Tibial nerve (tissue), 4 donors: ENCODE data around the gene OTOS. TPM values are rescaled to one million over a fixed set of nuclear protein-coding genes. Genes with fewer than 3 reads are reported as not detected.

Experiments used
- DNase-seq, 2 donors: peaks; one replicate each; pipeline ENCODE4 v3.0.0-alpha.2; 2019; ENCODE audit warnings: low spot score in 2 of 2
- H3K27ac ChIP-seq, 4 donors: fragments of 200-600 bp; sonication (generic) in 3 of 4; one replicate each; pipeline ENCODE4 v1.5.1; 2017 to 2019; ENCODE audit warnings: mild to moderate bottlenecking in 1 of 4
- H3K27me3 ChIP-seq, 2 donors: fragments of 200-600 bp; sonication (generic) in 1 of 2; one replicate each; pipeline versions ENCODE4 v1.5.1 to v1.6.0; 2017 to 2019
- H3K36me3 ChIP-seq, 3 donors: fragments of 200-600 bp; sonication (generic); one replicate each; pipeline ENCODE4 v1.5.1; 2018 to 2019
- H3K4me1 ChIP-seq, 4 donors: fragments of 200-600 bp; sonication (generic) in 3 of 4; one replicate each; pipeline ENCODE4 v1.5.1; 2017 to 2019
- H3K4me3 ChIP-seq, 4 donors: fragments of 200-600 bp; sonication (generic) in 3 of 4; one replicate each; pipeline ENCODE4 v1.5.1; 2017 to 2019; ENCODE audit warnings: mild to moderate bottlenecking in 1 of 4, moderate library complexity in 1 of 4
- H3K9me3 ChIP-seq, 4 donors: fragments of 200-600 bp; sonication (generic) in 3 of 4; one replicate each; pipeline ENCODE4 v1.5.1; 2017 to 2019
- EP300 ChIP-seq, 2 donors: sonication (generic); formaldehyde crosslinking; IDR thresholded peaks; one replicate each; pipeline ENCODE4 v1.6.1; 2017; ENCODE audit warnings: antibody characterized with exemption in 2 of 2, mild to moderate bottlenecking in 1 of 2
- POLR2A ChIP-seq, 2 donors: fragments of 450-650 bp; IDR thresholded peaks; one replicate each; pipeline ENCODE4 v1.6.1; 2017; ENCODE audit warnings: antibody characterized with exemption in 2 of 2, mild to moderate bottlenecking in 2 of 2, moderate library complexity in 2 of 2
- WGBS, 2 donors: methylation state at CpG; one replicate each; pipeline ENCODE4 v1.1.5; 2018; 5-methylcytosine and 5-hydroxymethylcytosine counted together
- total RNA-seq, 4 donors: library from RNA; depleted of rRNA; stranded (reverse); fragments of >200 nt; gene quantifications; one replicate each; pipeline ENCODE4 v1.1.0, GENCODE V29; 2016
- TF ChIP-seq, protein P1 (sequence below), 5 experiments: fragments of 200-600 bp in 3 of 5; fragments of 450-650 bp in 2 of 5; sonication (generic) in 3 of 5; IDR thresholded peaks; one replicate each; pipeline ENCODE4 v1.5.1; 2016 to 2019; ENCODE audit warnings: antibody characterized with exemption in 5 of 5, mild to moderate bottlenecking in 3 of 5, moderate library complexity in 2 of 5

The OTOS gene
- total RNA-seq, 4 donors from 2014 or later: not detected

DNA sequence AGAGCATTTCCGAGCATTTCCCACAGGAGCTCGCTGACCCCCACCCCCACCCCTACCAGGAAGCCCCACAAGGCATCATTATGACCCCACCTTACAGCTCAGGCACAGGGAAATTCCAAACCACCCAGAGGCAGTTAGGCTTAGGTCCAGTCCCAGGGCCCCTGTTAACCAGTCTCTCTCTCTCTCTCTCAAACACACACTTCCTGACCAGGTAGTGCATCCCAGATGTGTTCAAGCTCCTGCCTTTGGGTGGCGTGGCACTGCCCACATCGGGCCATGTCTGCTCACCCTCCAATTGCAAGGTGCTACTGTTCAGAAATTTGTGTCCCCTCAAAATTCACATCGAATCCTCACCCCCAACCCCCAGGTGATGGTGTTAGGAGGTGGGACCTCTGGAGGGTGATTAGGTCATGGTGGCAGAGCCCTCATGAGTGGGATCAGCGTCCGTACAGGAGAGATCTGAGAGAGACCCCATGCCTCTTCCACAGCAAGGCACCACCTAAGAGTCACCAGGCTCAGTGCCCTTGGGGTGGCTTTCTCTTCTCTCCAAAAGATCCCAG lies 13.2 kb downstream of the OTOS start:
- Histone ChIP-seq H3K9me3 (peaks cover 0 to 4% (median 0%) of the 10 kb centered on the region in 4 donors), H3K27me3 (no peaks in the 10 kb centered on the region), H3K36me3 (peaks cover 0 to 73% (median 18%) of the 10 kb centered on the region in 3 donors), H3K4me1 (no peaks in the 10 kb centered on the region), H3K27ac (no peak overlapping the region), H3K4me3 (no peak overlapping the region)
- WGBS, 2 donors: 86 to 99% methylated on average over 7 of the region's 7 CpGs
- DNase-seq: no peak
- no peak for TF ChIP-seq POLR2A (IDR thresholded peaks at IDR 0.05)
- no peak for TF ChIP-seq EP300 (IDR thresholded peaks at IDR 0.05)
- TF ChIP-seq, protein P1, sequence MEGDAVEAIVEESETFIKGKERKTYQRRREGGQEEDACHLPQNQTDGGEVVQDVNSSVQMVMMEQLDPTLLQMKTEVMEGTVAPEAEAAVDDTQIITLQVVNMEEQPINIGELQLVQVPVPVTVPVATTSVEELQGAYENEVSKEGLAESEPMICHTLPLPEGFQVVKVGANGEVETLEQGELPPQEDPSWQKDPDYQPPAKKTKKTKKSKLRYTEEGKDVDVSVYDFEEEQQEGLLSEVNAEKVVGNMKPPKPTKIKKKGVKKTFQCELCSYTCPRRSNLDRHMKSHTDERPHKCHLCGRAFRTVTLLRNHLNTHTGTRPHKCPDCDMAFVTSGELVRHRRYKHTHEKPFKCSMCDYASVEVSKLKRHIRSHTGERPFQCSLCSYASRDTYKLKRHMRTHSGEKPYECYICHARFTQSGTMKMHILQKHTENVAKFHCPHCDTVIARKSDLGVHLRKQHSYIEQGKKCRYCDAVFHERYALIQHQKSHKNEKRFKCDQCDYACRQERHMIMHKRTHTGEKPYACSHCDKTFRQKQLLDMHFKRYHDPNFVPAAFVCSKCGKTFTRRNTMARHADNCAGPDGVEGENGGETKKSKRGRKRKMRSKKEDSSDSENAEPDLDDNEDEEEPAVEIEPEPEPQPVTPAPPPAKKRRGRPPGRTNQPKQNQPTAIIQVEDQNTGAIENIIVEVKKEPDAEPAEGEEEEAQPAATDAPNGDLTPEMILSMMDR (IDR thresholded peaks at IDR 0.05): no peak

DNA sequence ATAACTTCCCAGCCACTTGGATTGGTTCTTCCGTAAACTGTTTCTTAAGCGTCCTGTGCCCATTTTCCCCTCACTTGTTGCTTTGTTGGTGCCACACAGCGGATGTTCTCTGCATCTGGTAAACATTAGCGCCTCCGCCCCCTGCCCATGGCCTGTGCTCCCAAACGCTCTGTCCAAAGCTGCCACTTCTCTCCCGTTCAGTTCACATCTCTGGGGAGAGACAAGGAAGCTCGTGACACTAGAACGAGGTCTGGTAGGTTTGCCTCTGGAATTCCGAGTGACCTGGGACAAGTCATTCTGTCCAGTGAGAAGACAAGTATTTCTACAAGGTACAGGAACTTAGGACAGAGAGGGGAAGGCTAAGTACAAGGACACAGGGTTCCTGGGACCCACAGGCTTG lies 13.7 kb downstream of the OTOS start:
- Histone ChIP-seq H3K36me3 (peaks cover 0 to 67% (median 12%) of the 10 kb centered on the region in 3 donors), H3K9me3 (peaks cover 0 to 4% (median 0%) of the 10 kb centered on the region in 4 donors), H3K4me3 (no peak overlapping the region), H3K27ac (no peak overlapping the region), H3K4me1 (no peaks in the 10 kb centered on the region), H3K27me3 (no peaks in the 10 kb centered on the region)
- no peak for DNase-seq
- TF ChIP-seq, protein P1 (IDR thresholded peaks at IDR 0.05): no peak
- TF ChIP-seq EP300 (IDR thresholded peaks at IDR 0.05): no peak
- no peak for TF ChIP-seq POLR2A (IDR thresholded peaks at IDR 0.05)
- WGBS, 2 donors: 89 to 90% methylated on average over 10 of the region's 10 CpGs

DNA sequence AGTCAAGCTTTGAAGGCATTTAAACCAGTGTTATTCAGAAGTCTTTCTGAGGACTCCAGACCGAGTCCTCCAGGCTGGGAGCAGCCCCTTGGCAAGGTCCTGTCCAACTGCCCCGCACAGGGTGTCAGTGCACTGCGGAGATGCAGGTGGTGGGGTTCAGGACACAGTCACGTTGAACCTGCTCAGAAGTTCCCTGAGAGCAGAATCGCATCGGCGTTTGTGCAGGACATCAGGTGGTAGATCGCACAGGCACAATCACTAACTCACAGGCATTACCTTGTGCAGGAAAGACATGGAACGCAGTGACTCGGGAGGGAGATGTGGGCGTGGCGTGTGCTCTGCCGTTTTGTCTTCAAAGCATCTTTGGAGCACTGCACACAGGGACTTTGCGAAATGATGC lies 14.7 kb downstream of the OTOS start:
- no peak for DNase-seq
- TF ChIP-seq, protein P1 (IDR thresholded peaks at IDR 0.05): no peak
- TF ChIP-seq EP300 (IDR thresholded peaks at IDR 0.05): no peak
- TF ChIP-seq POLR2A (IDR thresholded peaks at IDR 0.05): no peak
- Histone ChIP-seq H3K4me1 (no peaks in the 10 kb centered on the region), H3K4me3 (no peak overlapping the region), H3K36me3 (peaks cover 0 to 57% (median 8%) of the 10 kb centered on the region in 3 donors), H3K9me3 (peaks cover 0 to 4% (median 0%) of the 10 kb centered on the region in 4 donors), H3K27ac (no peak overlapping the region), H3K27me3 (no peaks in the 10 kb centered on the region)
- WGBS, 2 donors: 92 to 95% methylated on average over 14 of the region's 14 CpGs

DNA sequence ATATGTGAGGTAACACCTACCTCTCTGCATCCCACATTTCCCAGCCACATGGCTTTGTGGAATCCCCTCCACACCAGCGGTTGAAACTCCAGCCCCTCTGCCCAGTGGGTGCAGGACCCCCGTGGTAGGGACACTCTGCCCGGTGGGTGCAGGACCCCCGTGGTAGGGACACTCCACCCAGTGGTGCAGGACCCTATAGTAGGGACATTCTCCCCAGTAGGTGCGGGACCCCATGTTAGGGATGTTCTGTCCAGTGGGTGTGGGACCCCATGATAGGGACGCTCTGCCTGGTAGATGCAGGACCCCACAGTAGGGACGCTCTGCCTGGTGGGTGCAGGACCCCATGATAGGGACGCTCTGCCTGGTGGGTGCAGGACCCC lies 15.8 kb downstream of the OTOS start:
- WGBS, 2 donors: 94 to 98% methylated on average over 7 to 8 of the region's 8 CpGs
- H3K27ac ChIP-seq: no peak overlapping the region
- H3K27me3 ChIP-seq: no peaks in the 10 kb centered on the region
- H3K9me3 ChIP-seq: peaks cover 0 to 4% (median 0%) of the 10 kb centered on the region in 4 donors
- DNase-seq: no peak
- no peaks in the 10 kb centered on the region for H3K4me1 ChIP-seq
- TF ChIP-seq EP300 (IDR thresholded peaks at IDR 0.05): no peak
- no peak overlapping the region for H3K4me3 ChIP-seq
- H3K36me3 ChIP-seq: peaks cover 0 to 46% (median 0%) of the 10 kb centered on the region in 3 donors

DNA sequence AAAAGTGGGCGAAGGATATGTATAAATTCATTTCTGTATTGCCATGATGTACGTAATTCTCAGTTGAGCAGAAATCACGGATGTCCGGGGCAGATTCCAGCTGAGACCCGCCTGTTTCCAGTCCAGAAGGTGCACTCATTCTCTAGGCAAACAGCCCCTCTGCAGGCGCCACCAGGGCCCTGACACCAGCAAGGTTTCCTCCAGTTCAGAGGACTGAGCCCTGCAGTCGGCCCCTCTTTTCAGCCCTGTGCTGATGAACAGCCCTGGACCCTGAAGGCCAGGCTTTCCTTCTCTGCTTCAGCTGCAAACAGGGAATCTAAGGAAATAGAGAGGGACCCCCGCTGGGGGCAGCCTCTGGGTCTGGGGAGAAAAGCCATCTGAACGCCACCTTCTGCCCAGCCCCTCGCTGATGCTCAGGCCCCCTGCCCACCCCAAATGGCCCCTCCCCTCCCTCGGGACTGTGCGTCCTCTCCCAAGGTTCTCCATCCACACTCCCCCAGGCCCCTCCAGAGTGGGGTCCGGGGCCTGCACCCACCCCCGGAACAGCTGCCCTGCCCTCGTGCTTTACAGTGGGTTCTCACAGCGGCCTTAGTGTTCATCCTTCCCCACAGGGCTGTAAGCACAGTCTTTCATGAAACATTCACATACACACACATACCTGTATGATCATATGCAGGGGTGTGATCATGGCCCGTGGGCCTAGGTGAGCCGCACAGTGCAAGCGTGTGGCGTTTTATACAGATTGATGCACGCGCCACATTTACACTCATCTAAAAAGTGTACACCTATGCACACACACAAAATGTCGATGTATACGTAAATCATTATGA lies 16.4 kb downstream of the OTOS start:
- peaks cover 0 to 4% (median 0%) of the 10 kb centered on the region in 4 donors for H3K9me3 ChIP-seq
- TF ChIP-seq POLR2A (IDR thresholded peaks at IDR 0.05) (no peak), EP300 (IDR thresholded peaks at IDR 0.05) (no peak)
- TF ChIP-seq, protein P1 (IDR thresholded peaks at IDR 0.05): no peak
- no peak overlapping the region for H3K27ac ChIP-seq
- H3K36me3 ChIP-seq: peaks cover 0 to 40% (median 0%) of the 10 kb centered on the region in 3 donors
- DNase-seq: no peak
- H3K4me3 ChIP-seq: no peak overlapping the region
- 89 to 90% methylated on average over 16 to 22 of the region's 24 CpGs for WGBS, 2 donors
- H3K4me1 ChIP-seq: no peaks in the 10 kb centered on the region
- H3K27me3 ChIP-seq: no peaks in the 10 kb centered on the region
